K562 (cell line): Measurements from ENCODE around the gene EHBP1.

Source experiments
- JUN ChIP-seq, 2 experiments: sonication (generic) in 1 of 2; formaldehyde crosslinking in 1 of 2; IDR thresholded peaks; 2 replicates each; pipeline versions ENCODE4 v1.6.1 to v1.8.0; 2012 to 2022; ENCODE audit warnings: borderline replicate concordance in 2 of 2, mild to moderate bottlenecking in 2 of 2, improper control_type of control experiment in 1 of 2, low read depth in 1 of 2, low read length in 1 of 2, missing genetic modification reagents in 1 of 2
- SMC3 ChIP-seq: conservative IDR thresholded peaks from 2 replicates; pipeline ENCODE4 v1.6.1; 2011; ENCODE audit warnings: low read depth, low read length, improper control_type of control experiment; ENCODE audit not compliant: insufficient read depth

GRCh38 chr2:62940697-62941096, 235.2 kb downstream of the EHBP1 start:
- TF ChIP-seq SMC3 (no peak), JUN (IDR thresholded peaks at IDR 0.05; ENCODE audit: borderline replicate concordance, low read depth, low read length) (no peak), JUN (CRISPR knock-in tag; IDR thresholded peaks at IDR 0.05; ENCODE audit: borderline replicate concordance) (no peak)
